GM23248 (cell line): ENCODE results near the gene PIGT. TPM values are rescaled to one million over a fixed set of nuclear protein-coding genes. Genes with fewer than 3 reads are reported as not detected.
"Not testable (repeated sequence)": the region's sequence is repeated elsewhere in the genome, so short reads cannot be mapped to it uniquely, and the experiment has no call there.

ENCODE experiments used
- DNase-seq: peaks from one replicate; pipeline ENCODE4 v3.0.0-alpha.2; 2015
- H2AFZ ChIP-seq: fragments of 200-600 bp; sonication (generic); 2 replicates; pipeline ENCODE4 v1.6.1; 2016; ENCODE audit warnings: antibody characterized with exemption
- H3F3A ChIP-seq: fragments of 200-600 bp; sonication (generic); 2 replicates; pipeline ENCODE4 v1.6.1; 2016; ENCODE audit warnings: mild to moderate bottlenecking, antibody characterized with exemption, mixed run types; ENCODE audit not compliant: insufficient read depth
- H3K27ac ChIP-seq: fragments of 200-600 bp; sonication (generic); 2 replicates; pipeline ENCODE4 v1.5.1; 2016; ENCODE audit warnings: mild to moderate bottlenecking
- H3K27me3 ChIP-seq: fragments of 200-600 bp; sonication (generic); replicated peaks from 2 replicates; pipeline ENCODE4 v1.6.1; 2016; ENCODE audit warnings: mild to moderate bottlenecking; ENCODE audit not compliant: insufficient read depth
- H3K36me3 ChIP-seq: fragments of 200-600 bp; sonication (generic); 2 replicates; pipeline ENCODE4 v1.6.1; 2016; ENCODE audit warnings: low read depth, mild to moderate bottlenecking
- H3K4me1 ChIP-seq: fragments of 200-600 bp; sonication (generic); 2 replicates; pipeline ENCODE4 v1.6.1; 2016; ENCODE audit warnings: mild to moderate bottlenecking; ENCODE audit not compliant: insufficient read depth
- H3K4me2 ChIP-seq: fragments of 200-600 bp; sonication (generic); one replicate; pipeline ENCODE4 v1.6.1; 2016; ENCODE audit warnings: mild to moderate bottlenecking; ENCODE audit not compliant: unreplicated experiment
- H3K4me3 ChIP-seq: fragments of 200-600 bp; sonication (generic); 2 replicates; pipeline ENCODE4 v1.5.1; 2016; ENCODE audit warnings: mild to moderate bottlenecking
- H3K79me2 ChIP-seq: fragments of 200-600 bp; sonication (generic); 2 replicates; pipeline ENCODE4 v1.6.1; 2016; ENCODE audit warnings: mild to moderate bottlenecking; ENCODE audit not compliant: insufficient read depth
- H3K9ac ChIP-seq: fragments of 200-600 bp; sonication (generic); 2 replicates; pipeline ENCODE4 v1.6.1; 2016; ENCODE audit warnings: mild to moderate bottlenecking
- H3K9me2 ChIP-seq: fragments of 200-600 bp; sonication (generic); 2 replicates; pipeline ENCODE4 v1.6.1; 2016; ENCODE audit warnings: mixed run types, mild to moderate bottlenecking, moderate library complexity; ENCODE audit not compliant: insufficient read depth
- H3K9me3 ChIP-seq: fragments of 200-600 bp; sonication (generic); one replicate; pipeline ENCODE4 v1.6.1; 2017; ENCODE audit warnings: low read depth
- H4K20me1 ChIP-seq: fragments of 200-600 bp; sonication (generic); 2 replicates; pipeline ENCODE4 v1.6.0; 2016; ENCODE audit not compliant: insufficient read depth
- EZH2 ChIP-seq: fragments of 200-600 bp; sonication (generic); IDR thresholded peaks from 2 replicates; pipeline ENCODE4 v1.6.1; 2018; ENCODE audit warnings: antibody characterized with exemption, mild to moderate bottlenecking; ENCODE audit not compliant: insufficient read depth, poor library complexity, severe bottlenecking
- EZH2phosphoT487 ChIP-seq: fragments of 200-600 bp; sonication (generic); IDR thresholded peaks from 2 replicates; pipeline ENCODE4 v1.6.1; 2018; ENCODE audit warnings: antibody characterized with exemption, moderate library complexity, mild to moderate bottlenecking, low read depth; ENCODE audit not compliant: insufficient read depth
- WGBS, 2 experiments: methylation state at CpG; one replicate each; pipeline ENCODE4 v1.1.6; 2015 to 2017; ENCODE audit warnings: low lambda C conversion rate in 2 of 2, low coverage in 1 of 2; ENCODE audit errors: missing lambda C conversion rate in 2 of 2; 5-methylcytosine and 5-hydroxymethylcytosine counted together
- in situ Hi-C: fragments of 300-500 bp; cut with MboI; formaldehyde crosslinking; loops from 2 replicates; pipeline ENCODE4 v1.15.0; 2020
- polyA plus RNA-seq: library from polyadenylated mRNA; unstranded; fragments of >200 nt; fragmentation: Nextera tagmentation; extraction: Ambion mirVana; gene quantifications from 2 replicates; pipeline ENCODE4 v1.2.1, GENCODE V29; 2016
- total RNA-seq: library from RNA; depleted of rRNA; stranded (reverse); fragments of >200 nt; shearing (Covaris generic); gene quantifications from 2 replicates; pipeline ENCODE4 v1.2.3, GENCODE V29; 2014

Gene PIGT
- total and polyA plus RNA-seq, 2 experiments from 2014 or later: 138 to 190 TPM

DNA sequence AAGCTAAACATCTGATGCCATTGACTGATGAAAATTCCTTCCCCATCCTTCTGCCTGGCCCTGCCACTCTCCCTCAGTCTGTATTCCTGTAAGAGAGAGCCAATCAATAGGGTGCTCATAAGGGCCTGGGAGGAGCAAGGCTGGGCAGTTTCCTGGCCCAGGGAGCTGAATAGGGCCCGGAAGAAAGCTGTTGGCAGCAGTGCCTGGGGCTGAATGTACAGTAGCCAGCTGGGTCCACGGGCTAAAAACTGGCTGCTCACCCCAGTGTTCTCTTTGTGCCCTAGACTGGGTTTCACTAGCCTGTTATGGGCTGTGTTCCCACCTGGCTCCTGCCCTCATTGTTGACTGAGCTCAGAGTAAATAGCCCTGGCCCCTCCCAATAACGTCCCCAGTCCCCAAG lies 51.9 kb downstream of the PIGT start:
- no peaks in the 10 kb centered on the region for H3K9me3 ChIP-seq
- H3K9me2 ChIP-seq: no peaks in the 10 kb centered on the region
- no peak overlapping the region for H3K4me2 ChIP-seq
- no peak overlapping the region for H3K27ac ChIP-seq
- no peak for DNase-seq
- in situ Hi-C loops: loop anchor here (25.0 kb wide), 1 partner anchor 294 kb away; no protein-coding TSS in a partner anchor
- H3K79me2 ChIP-seq: no peaks in the 10 kb centered on the region
- peaks cover 81% of the 10 kb centered on the region for H3K27me3 ChIP-seq
- TF ChIP-seq EZH2: no peak
- TF ChIP-seq EZH2phosphoT487: no peak
- no peaks in the 10 kb centered on the region for H4K20me1 ChIP-seq
- no peaks in the 10 kb centered on the region for H3K4me1 ChIP-seq
- H3K4me3 ChIP-seq: no peak overlapping the region
- H3K9ac ChIP-seq: no peak overlapping the region
- H2AFZ ChIP-seq: no peak overlapping the region
- H3K36me3 ChIP-seq: no peaks in the 10 kb centered on the region
- H3F3A ChIP-seq: no peaks in the 10 kb centered on the region
- 32 to 36% methylated on average over 3 of the region's 3 CpGs for WGBS, 2 experiments

- 15 to 16% methylated on average over 38 to 54 of the region's 54 CpGs for WGBS, 2 experiments
- Histone ChIP-seq H3K4me1 (no peaks in the 10 kb centered on the region), H3K4me2 (peak within 1 kb of the TSS; percentile 44), H3K9me3 (no peaks in the 10 kb centered on the region), H2AFZ (peak within 1 kb of the TSS; percentile 52), H3K9me2 (no peaks in the 10 kb centered on the region), H3F3A (no peaks in the 10 kb centered on the region), H3K4me3 (peak within 1 kb of the TSS; percentile 58), H3K36me3 (no peaks in the 10 kb centered on the region), H3K27me3 (peaks cover 70% of the 10 kb centered on the region), H4K20me1 (no peaks in the 10 kb centered on the region), H3K79me2 (no peaks in the 10 kb centered on the region), H3K27ac (no peak within 1 kb of the TSS), H3K9ac (no peak within 1 kb of the TSS)
- DNase-seq: no peak
- no peak for TF ChIP-seq EZH2
- TF ChIP-seq EZH2phosphoT487: no peak
- in situ Hi-C loops: loop anchor here (25.0 kb wide), 1 partner anchor 293 kb away; no protein-coding TSS in a partner anchor
These were observed 53.7 kb downstream of the PIGT start, which contains the start of gene WFDC2 for GRCh38 chr20:45469336-45470261. WFDC2 (plus strand) TSS chr20:45469753; CDS start chr20:45469782, 29 bp downstream.

DNA sequence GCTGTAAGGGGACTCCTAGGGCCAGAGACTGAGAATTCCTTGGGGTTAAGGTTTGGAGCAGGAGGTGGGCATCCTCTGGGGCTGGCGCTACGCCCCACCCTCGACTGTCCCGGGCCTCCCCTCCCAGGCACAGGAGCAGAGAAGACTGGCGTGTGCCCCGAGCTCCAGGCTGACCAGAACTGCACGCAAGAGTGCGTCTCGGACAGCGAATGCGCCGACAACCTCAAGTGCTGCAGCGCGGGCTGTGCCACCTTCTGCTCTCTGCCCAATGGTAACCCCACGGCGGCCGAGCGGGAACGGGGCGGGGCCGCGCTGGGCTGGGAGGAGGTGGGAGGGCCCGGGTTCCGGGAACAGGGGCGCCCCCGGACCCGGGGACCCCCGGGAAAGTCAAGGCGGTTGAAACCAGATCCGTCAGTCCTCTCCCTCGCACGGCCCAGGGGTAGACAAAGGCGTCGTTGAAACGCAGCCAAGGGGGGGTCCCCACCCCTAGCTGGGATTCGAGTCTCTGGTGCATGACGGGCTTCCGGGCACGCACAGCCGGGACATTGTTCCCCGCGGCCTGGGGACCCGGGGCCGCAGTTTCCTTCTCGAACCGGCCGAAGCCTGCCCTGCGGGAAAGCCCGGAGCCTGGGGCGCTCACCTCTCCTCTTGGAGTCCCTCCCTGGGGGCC lies 54.5 kb downstream of the PIGT start:
- Histone ChIP-seq H3K27me3 (peaks cover 63% of the 10 kb centered on the region), H4K20me1 (no peaks in the 10 kb centered on the region), H3F3A (no peaks in the 10 kb centered on the region), H3K27ac (no peak overlapping the region), H3K9me2 (no peaks in the 10 kb centered on the region), H3K9ac (no peak overlapping the region), H3K4me2 (peak overlapping the region; percentile 44), H3K79me2 (no peaks in the 10 kb centered on the region), H3K4me3 (peak overlapping the region; percentile 58), H3K36me3 (no peaks in the 10 kb centered on the region), H2AFZ (peak overlapping the region; percentile 52), H3K4me1 (no peaks in the 10 kb centered on the region), H3K9me3 (no peaks in the 10 kb centered on the region)
- 6 to 7% methylated on average over 43 to 47 of the region's 50 CpGs for WGBS, 2 experiments
- in situ Hi-C loops: loop anchor here (25.0 kb wide), 1 partner anchor 292 kb away; no protein-coding TSS in a partner anchor
- DNase-seq: peak; percentile 54
- TF ChIP-seq EZH2phosphoT487 (no peak), EZH2 (no peak)

- Histone ChIP-seq H3F3A (no peaks in the 10 kb centered on the region), H3K27ac (no peak overlapping the region), H3K79me2 (no peaks in the 10 kb centered on the region), H3K9me3 (no peaks in the 10 kb centered on the region), H3K36me3 (no peaks in the 10 kb centered on the region), H3K9ac (no peak overlapping the region), H3K4me1 (no peaks in the 10 kb centered on the region), H3K27me3 (peaks cover 61% of the 10 kb centered on the region), H2AFZ (peak overlapping the region; percentile 52), H4K20me1 (no peaks in the 10 kb centered on the region), H3K4me3 (peak overlapping the region; percentile 58), H3K9me2 (no peaks in the 10 kb centered on the region), H3K4me2 (peak overlapping the region; percentile 44)
- in situ Hi-C loops: loop anchor here (25.0 kb wide), 1 partner anchor 291 kb away; no protein-coding TSS in a partner anchor
- TF ChIP-seq EZH2 (peak; percentile 3), EZH2phosphoT487 (no peak)
- 7 to 8% methylated on average over 10 of the region's 10 CpGs for WGBS, 2 experiments
- peak; percentile 33 for DNase-seq
These were observed 55.0 kb downstream of the PIGT start for GRCh38 chr20:45470937-45471336.

- H3K36me3 ChIP-seq, H3K9me2 ChIP-seq, H3K4me3 ChIP-seq, H3K4me1 ChIP-seq, H3K27ac ChIP-seq, H4K20me1 ChIP-seq, H3F3A ChIP-seq, H3K4me2 ChIP-seq, H3K9me3 ChIP-seq, DNase-seq, H3K79me2 ChIP-seq, H2AFZ ChIP-seq, H3K9ac ChIP-seq: not testable (repeated sequence)
- peaks cover 51% of the 10 kb centered on the region for H3K27me3 ChIP-seq
- WGBS, 2 experiments: 5 to 28% methylated on average over 2 to 3 of the region's 3 CpGs
- in situ Hi-C loops: loop anchor here (25.0 kb wide), 1 partner anchor 290 kb away; no protein-coding TSS in a partner anchor
These were observed 56.3 kb downstream of the PIGT start for GRCh38 chr20:45472286-45472685.
